GM12864 (cell line): Measurements from ENCODE around the gene C14orf180.

Source experiments
- DNase-seq: peaks from one replicate; pipeline ENCODE4 v3.0.0-alpha.2; 2011; ENCODE audit warnings: low read depth
- H3K4me3 ChIP-seq: 2 replicates; pipeline ENCODE4 v1.5.1; 2011; ENCODE audit warnings: mild to moderate bottlenecking, low read depth, low read length, control low read depth
- TF ChIP-seq, protein P1 (sequence below): IDR thresholded peaks from 2 replicates; pipeline ENCODE4 v1.5.1; 2011; ENCODE audit warnings: low read depth, mild to moderate bottlenecking, moderate library complexity, low read length, control low read depth, inconsistent platforms; ENCODE audit errors: missing control alignments

The C14orf180 gene

DNA sequence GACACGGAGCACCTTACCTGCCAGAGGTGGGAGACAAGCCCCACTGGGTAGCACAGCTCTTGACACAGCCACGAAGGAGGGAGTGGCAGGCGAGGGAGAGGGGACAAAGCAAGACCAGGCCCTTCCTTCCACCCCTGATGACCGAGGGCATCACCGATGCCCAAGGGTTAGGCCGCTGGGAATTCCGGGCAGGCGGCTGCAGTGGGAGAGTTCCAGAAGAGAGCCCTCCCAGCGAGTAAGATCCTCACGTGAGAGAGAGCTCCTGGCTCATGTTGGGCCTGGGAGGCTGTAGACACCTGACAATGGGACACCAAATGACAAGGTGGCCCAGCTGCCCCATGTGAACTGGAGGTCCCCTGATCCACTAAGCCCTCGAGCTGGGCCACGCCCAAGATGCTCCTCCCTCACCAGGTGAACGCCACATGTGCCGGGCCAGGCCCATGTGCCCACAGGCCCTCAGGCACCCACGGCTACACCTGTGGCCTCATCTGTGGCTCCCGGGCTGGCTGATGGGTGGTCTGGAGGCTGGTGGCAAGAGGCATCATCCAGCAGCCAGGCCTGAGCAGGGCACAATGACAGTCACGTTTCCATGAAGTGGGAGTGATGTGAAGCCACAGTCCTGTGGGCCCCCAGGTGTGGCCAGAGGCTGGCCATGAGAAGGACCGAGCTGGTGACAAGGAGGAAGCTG is 32.1 kb upstream of the C14orf180 start:
- H3K4me3 ChIP-seq: no peak overlapping the region
- DNase-seq: no peak
- TF ChIP-seq, protein P1, sequence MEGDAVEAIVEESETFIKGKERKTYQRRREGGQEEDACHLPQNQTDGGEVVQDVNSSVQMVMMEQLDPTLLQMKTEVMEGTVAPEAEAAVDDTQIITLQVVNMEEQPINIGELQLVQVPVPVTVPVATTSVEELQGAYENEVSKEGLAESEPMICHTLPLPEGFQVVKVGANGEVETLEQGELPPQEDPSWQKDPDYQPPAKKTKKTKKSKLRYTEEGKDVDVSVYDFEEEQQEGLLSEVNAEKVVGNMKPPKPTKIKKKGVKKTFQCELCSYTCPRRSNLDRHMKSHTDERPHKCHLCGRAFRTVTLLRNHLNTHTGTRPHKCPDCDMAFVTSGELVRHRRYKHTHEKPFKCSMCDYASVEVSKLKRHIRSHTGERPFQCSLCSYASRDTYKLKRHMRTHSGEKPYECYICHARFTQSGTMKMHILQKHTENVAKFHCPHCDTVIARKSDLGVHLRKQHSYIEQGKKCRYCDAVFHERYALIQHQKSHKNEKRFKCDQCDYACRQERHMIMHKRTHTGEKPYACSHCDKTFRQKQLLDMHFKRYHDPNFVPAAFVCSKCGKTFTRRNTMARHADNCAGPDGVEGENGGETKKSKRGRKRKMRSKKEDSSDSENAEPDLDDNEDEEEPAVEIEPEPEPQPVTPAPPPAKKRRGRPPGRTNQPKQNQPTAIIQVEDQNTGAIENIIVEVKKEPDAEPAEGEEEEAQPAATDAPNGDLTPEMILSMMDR: no peak

DNA sequence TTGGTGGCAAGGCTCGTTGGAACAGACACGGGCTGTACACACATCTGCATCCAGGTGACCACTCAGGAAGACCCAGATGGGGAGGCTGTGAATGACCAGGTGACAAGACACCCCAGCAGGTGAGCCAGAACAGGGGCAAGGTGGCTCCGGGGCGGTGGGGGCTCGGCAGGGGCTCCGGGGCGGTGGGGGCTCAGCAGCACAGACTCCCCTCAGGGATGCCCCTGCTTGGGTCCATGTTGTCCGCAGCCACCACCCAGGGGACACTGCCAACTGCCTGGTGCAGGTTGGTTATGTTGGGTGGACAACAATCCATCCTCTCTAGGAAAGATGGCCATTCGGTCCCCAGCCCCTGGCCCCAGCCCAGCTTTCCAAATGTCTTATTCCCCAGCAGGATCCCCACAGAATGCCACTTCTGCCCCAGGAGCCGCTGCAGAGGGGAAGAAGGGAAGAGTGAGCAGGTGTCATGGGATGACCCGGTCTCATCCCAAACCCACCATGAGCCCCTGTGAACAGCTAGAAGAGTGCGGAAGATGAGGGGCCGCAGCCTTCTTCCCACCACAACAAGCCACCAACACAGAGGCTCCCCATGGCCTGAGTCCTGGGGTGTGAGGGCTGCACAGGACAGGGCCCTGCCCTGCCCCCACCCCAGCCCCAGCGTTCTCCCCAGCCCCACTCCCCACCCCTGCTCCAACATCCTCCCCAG is 31.4 kb upstream of the C14orf180 start:
- TF ChIP-seq, protein P1: no peak
- no peak for DNase-seq
- H3K4me3 ChIP-seq: no peak overlapping the region

DNA sequence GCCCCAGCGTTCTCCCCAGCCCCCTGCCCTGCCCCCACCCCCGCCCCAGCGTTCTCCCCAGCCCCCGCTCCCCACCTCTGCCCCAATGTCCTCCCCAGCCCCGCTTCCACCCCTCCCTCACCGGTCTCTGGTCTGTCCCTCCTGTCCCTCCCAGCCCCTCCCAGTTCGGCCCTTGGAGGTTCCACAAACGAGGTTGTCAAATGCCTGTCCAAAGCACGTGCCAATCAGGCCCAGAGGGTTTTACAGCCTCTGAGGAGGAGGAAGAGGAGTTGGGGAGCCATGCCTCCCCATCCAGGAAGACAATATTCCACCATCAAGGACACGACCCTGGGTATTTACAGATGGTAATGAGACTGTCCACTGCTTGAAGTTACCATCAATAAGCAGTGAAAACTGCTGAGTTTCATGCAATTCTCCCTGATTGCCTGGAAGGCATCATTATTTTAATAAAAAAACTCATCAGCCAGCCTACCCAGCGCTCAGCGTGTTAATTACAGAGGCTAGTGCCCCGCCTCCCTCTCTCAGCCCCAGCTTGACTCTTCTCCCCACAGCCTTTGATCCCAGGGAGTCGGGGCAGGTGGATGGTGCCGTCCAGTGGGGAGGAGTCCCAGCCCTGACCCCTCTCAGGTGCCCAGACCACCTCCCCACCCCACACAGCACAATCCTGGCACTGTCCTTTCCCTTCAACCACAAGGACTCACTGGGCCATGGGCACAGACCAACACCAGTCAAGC is 30.6 kb upstream of the C14orf180 start:
- TF ChIP-seq, protein P1: no peak
- DNase-seq: no peak

DNA sequence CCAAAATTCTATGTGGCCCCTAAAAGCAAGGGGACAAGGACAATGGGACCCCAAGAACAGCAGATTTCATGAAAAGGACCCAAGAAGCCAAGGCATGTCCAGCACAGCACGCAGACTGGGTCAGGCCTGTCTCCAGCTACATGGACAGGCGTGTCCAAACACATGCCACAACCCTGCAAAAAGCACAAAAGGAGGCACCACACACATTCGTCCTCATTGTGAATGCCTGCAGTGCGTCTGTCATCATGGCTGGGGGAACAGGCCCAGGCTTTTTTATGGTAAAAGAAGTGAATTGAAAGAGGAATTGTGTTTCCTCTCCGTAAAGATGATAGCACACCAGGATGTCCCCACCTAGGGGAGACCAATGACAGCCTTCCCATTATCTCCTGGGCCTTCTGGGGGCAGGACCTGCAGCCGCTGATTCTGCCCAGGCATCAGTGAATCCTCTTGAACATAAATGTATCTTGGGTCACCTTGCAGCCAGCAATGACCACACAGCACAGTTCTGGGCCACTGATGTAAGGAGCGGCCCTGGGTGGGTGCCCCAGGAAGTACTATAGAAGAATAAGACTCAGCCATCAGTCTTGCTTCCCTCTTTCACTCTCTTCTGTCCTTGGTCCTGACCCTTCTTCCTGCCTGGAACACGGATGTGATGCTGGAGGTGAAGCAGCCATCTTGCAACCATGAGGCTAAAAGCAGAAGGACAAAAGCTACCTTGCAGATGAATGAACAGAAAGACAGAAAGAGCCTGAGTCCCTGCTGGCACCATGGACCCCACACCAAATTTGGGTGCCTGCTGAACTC is 29.8 kb upstream of the C14orf180 start:
- no peak overlapping the region for H3K4me3 ChIP-seq
- no peak for DNase-seq
- TF ChIP-seq, protein P1: no peak

More for the DNA sequence above, 30.6 kb upstream of the C14orf180 start:
- H3K4me3 ChIP-seq: no peak overlapping the region

DNA sequence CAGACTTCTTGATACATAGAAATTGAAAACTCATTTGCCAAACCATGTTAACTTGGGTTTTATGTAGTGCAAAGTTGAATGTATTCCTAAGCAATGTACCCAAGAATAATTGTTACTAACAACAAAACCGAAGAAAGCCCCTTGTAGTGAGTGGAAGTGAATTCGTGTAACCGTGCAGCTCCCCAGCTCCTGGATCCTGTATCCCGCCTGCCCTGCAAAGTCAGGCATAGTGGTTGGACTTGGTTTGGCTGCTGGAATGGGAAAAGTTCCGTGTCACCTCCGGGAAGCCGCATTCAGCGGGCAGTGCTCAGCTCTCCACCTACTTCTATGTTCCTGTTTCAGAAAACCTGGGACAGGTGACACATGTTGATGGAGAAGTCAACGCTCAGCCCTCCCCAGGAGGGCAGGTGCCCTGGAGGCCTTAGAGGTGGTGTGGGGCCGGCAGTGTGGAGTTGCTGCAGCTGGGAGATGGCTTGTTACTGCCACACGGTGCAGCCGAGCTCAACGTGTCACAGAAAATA is 29.2 kb upstream of the C14orf180 start:
- DNase-seq: no peak
- H3K4me3 ChIP-seq: no peak overlapping the region
- TF ChIP-seq, protein P1: no peak

DNA sequence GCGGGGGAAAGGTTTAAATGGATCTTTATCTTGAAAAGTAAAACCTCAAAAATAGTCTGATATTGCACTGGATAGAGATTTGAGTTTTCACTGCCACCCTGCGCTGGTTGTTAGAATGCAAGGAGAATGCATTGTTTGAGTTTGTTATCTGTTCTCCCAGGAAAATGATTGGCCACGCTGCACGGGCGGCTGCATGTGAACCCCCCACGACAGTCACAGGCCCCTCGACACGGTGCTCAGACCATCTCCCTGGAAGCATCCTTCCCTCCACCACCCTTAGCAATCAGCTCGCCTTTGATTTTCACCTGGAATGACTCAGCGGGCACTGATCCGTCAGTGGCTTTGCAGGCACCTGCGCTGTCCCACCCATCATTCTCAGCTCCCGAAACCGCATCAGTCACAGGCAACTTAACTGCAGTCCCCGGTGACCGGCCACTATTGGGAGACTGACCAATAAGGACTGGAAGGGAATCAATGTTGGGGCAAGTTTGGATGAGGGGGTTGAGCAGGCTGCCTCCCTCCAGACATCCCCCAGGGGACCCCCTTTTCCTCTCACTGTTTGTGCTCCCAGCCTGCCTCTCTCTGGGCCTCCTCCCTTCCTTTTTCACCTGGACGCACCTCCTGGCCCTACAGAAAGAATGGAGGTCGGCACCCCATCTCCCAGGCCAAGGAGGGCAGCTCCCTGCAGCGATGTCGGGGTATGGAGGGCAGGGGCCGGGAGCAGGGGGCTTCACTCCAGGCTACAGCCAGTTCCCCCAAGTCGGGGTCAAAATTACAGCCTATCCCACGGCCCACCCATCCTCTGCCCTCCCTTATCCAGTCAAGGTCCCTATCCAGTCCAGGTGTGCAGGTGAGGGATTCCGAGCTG is 28.5 kb upstream of the C14orf180 start:
- DNase-seq: no peak

More for the DNA sequence above, 28.5 kb upstream of the C14orf180 start:
- TF ChIP-seq, protein P1: no peak
- no peak overlapping the region for H3K4me3 ChIP-seq
